K562 (cell line): Measurements from ENCODE around the gene CFAP20DC. TPM values are rescaled to one million over a fixed set of nuclear protein-coding genes. Genes with fewer than 3 reads are reported as not detected.

Experiments
- ATAC-seq: fragments of 200-7000 bp; cut with Tn5 transposase; 3 replicates; pipeline ENCODE4 v1.9.1; 2020; ENCODE audit warnings: moderate library complexity
- BruUV-seq: library from RNA; stranded (reverse); fragments of 400-500 nt; replicated peaks from 2 replicates; lab custom pipeline; 2021; lab: Mats Ljungman, UMichigan
- CTCF ChIA-PET: fragments of 300-600 bp; formaldehyde crosslinking; extraction: SDS; loops from one replicate; lab custom pipeline; 2021; ENCODE audit warnings: low intra/inter-chr PET ratio; lab: Yijun Ruan, JAX
- POLR2A ChIA-PET: fragments of 300-600, 350-650 bp; sonication (Branson Sonifier 250); formaldehyde crosslinking; extraction: SDS; loops from one replicate; lab custom pipeline; 2021; ENCODE audit warnings: antibody characterized with exemption, inconsistent platforms; lab: Yijun Ruan, JAX
- DNase-seq, 4 experiments: peaks; one replicate each; pipeline versions ENCODE4 v3.0.0 to v3.0.0-alpha.2; 2011 to 2018; ENCODE audit warnings: low spot score in 3 of 4, mixed read lengths in 3 of 4; ENCODE audit errors: extremely low read depth in 1 of 4
- FAIRE-seq: peaks from 2 replicates; lab custom pipeline; 2011; peaks lifted over from hg19 to GRCh38; lab: Jason Lieb, UNC
- H2AFZ ChIP-seq: 2 replicates; pipeline ENCODE4 v1.6.0; 2011; ENCODE audit warnings: low read depth, low read length, control low read depth, inconsistent platforms
- H3K27ac ChIP-seq: fragments of 200-600 bp; 3 replicates; pipeline ENCODE4 v1.8.0; 2011; ENCODE audit warnings: low read depth, mild to moderate bottlenecking, control low read depth, inconsistent platforms, low read length, moderate library complexity, mixed read lengths; ENCODE audit errors: extremely low read depth
- H3K27me3 ChIP-seq, 2 experiments: fragments of 300-600 bp in 1 of 2; 2 replicates in 1 of 2; 3 replicates in 1 of 2; pipeline versions ENCODE4 v1.6.0 to v1.8.0; 2011; ENCODE audit warnings: inconsistent platforms in 2 of 2, low read length in 2 of 2, mild to moderate bottlenecking in 1 of 2, mixed read lengths in 1 of 2, moderate library complexity in 1 of 2; ENCODE audit not compliant: control insufficient read depth in 2 of 2, insufficient read depth in 2 of 2
- H3K36me3 ChIP-seq: fragments of 300-600 bp; 3 replicates; pipeline ENCODE4 v1.8.0; 2011; ENCODE audit warnings: mild to moderate bottlenecking, low read length, inconsistent platforms; ENCODE audit not compliant: control insufficient read depth, insufficient read depth
- H3K4me1 ChIP-seq, 2 experiments: fragments of 200-600 bp in 1 of 2; replicated peaks in 1 of 2; 2 replicates in 1 of 2; 3 replicates in 1 of 2; pipeline versions ENCODE4 v1.5.1 to v1.8.0; 2011; ENCODE audit warnings: inconsistent platforms in 2 of 2, low read length in 2 of 2, mild to moderate bottlenecking in 1 of 2, mixed read lengths in 1 of 2, moderate library complexity in 1 of 2; ENCODE audit not compliant: control insufficient read depth in 2 of 2, insufficient read depth in 2 of 2
- H3K4me2 ChIP-seq: 2 replicates; pipeline ENCODE4 v1.6.1; 2011; ENCODE audit warnings: low read length, control low read depth, inconsistent platforms, mixed read lengths; ENCODE audit not compliant: insufficient read depth
- H3K4me3 ChIP-seq: fragments of 200-600 bp; sonication (generic), shearing (Covaris generic); 2 replicates; pipeline ENCODE4 v1.5.1; 2016; ENCODE audit warnings: control low read depth, inconsistent platforms
- H3K79me2 ChIP-seq: fragments of 200-600 bp; 3 replicates; pipeline ENCODE4 v1.8.0; 2011; ENCODE audit warnings: low read length, inconsistent platforms; ENCODE audit not compliant: control insufficient read depth, insufficient read depth
- H3K9ac ChIP-seq, 2 experiments: 2 replicates each; pipeline versions ENCODE4 v1.6.0 to v1.6.1; 2011; ENCODE audit warnings: low read depth in 2 of 2, low read length in 2 of 2, control low read depth in 1 of 2, inconsistent platforms in 1 of 2, mild to moderate bottlenecking in 1 of 2, mixed read lengths in 1 of 2; ENCODE audit not compliant: insufficient read depth in 1 of 2
- H3K9me1 ChIP-seq: one replicate; pipeline ENCODE4 v1.6.0; 2011; ENCODE audit warnings: inconsistent platforms, mild to moderate bottlenecking, low read length, moderate library complexity; ENCODE audit not compliant: control insufficient read depth, insufficient read depth
- H3K9me3 ChIP-seq: replicated peaks from 2 replicates; pipeline ENCODE4 v1.5.1; 2011; ENCODE audit warnings: low read depth, low read length, inconsistent platforms; ENCODE audit not compliant: control insufficient read depth, insufficient read depth
- H4K20me1 ChIP-seq: replicated peaks from 2 replicates; pipeline ENCODE4 v1.6.1; 2011; ENCODE audit warnings: low read length, inconsistent platforms, mixed read lengths; ENCODE audit not compliant: control insufficient read depth, insufficient read depth
- ASH1L ChIP-seq: fragments of 450-650 bp; IDR thresholded peaks from 2 replicates; pipeline ENCODE4 v1.6.1; 2018; ENCODE audit warnings: borderline replicate concordance, mild to moderate bottlenecking, low read depth; ENCODE audit not compliant: partially characterized antibody
- HOXB6 ChIP-seq: fragments of 250-450 bp; sonication (Bioruptor Pico); IDR thresholded peaks from 2 replicates; pipeline ENCODE4 v1.5.1; 2022; ENCODE audit warnings: mild to moderate bottlenecking, borderline replicate concordance
- KDM4B ChIP-seq, 2 experiments: fragments of 450-650 bp in 1 of 2; sonication (generic) in 1 of 2; IDR thresholded peaks; 2 replicates each; pipeline ENCODE4 v1.6.1; 2016 to 2017; ENCODE audit warnings: borderline replicate concordance in 2 of 2, antibody characterized with exemption in 1 of 2, low read depth in 1 of 2, mild to moderate bottlenecking in 1 of 2
- KHSRP ChIP-seq: fragments of 450-650 bp; IDR thresholded peaks from 2 replicates; pipeline ENCODE4 v1.6.1; 2017
- PURB ChIP-seq: sonication (generic); formaldehyde crosslinking; IDR thresholded peaks from 2 replicates; pipeline ENCODE4 v1.9.0; 2021; ENCODE audit warnings: low read depth, mild to moderate bottlenecking, missing genetic modification reagents
- TCFL5 ChIP-seq: fragments of 250-450 bp; sonication (Bioruptor Pico); conservative IDR thresholded peaks from 2 replicates; pipeline ENCODE4 v1.6.1; 2021; ENCODE audit warnings: mild to moderate bottlenecking, moderate library complexity, matching md5 sums
- TSC22D4 ChIP-seq: fragments of 450-650 bp; IDR thresholded peaks from 2 replicates; pipeline ENCODE4 v1.6.1; 2016; ENCODE audit warnings: missing genetic modification characterization, missing biosample characterization, control low read depth
- ZNF121 ChIP-seq: sonication (generic); formaldehyde crosslinking; conservative IDR thresholded peaks from 2 replicates; pipeline ENCODE4 v1.8.0; 2022; ENCODE audit warnings: missing genetic modification reagents
- ZNF316 ChIP-seq: fragments of 450-650 bp; IDR thresholded peaks from 2 replicates; pipeline ENCODE4 v1.6.1; 2016
- ZNF41 ChIP-seq: fragments of 250-450 bp; sonication (Bioruptor Pico); conservative IDR thresholded peaks from 2 replicates; pipeline ENCODE4 v1.4.0; 2020; ENCODE audit warnings: mild to moderate bottlenecking
- ZNF668 ChIP-seq: fragments of 250-450 bp; sonication (Bioruptor Pico); IDR thresholded peaks from 2 replicates; pipeline ENCODE4 v1.8.0; 2022; ENCODE audit warnings: mild to moderate bottlenecking, inconsistent platforms
- ZNF696 ChIP-seq: fragments of 250-450 bp; sonication (Bioruptor Pico); conservative IDR thresholded peaks from 2 replicates; pipeline ENCODE4 v1.4.0; 2020; ENCODE audit warnings: mild to moderate bottlenecking, moderate library complexity
- ZNF778 ChIP-seq: fragments of 450-650 bp; formaldehyde crosslinking; IDR thresholded peaks from 2 replicates; pipeline ENCODE4 v1.4.0; 2020; ENCODE audit warnings: mild to moderate bottlenecking, moderate library complexity
- in situ Hi-C: fragments of 300-500 bp; cut with MboI; formaldehyde crosslinking; loops from 4 replicates; pipeline ENCODE4 v1.15.0; 2018; ENCODE audit warnings: inconsistent platforms, mixed read lengths
- intact Hi-C: fragments of 100-400 bp; cut with micrococcal nuclease; formaldehyde crosslinking; loops from 2 replicates; pipeline ENCODE4 v1.14.2; 2022
- polyA plus RNA-seq, 8 experiments: library from polyadenylated mRNA; depleted of rRNA in 4 of 8; stranded (reverse) in 5 of 8; unstranded in 3 of 8; fragments of >200 nt; fragmentation: Nextera tagmentation in 2 of 8; fragmentation: Illumina TruSeq in 1 of 8; extraction: Ambion mirVana in 2 of 8; extraction: Trizol in 1 of 8; gene quantifications; 2 replicates each; pipeline versions ENCODE4 v1.2.1 to v1.2.3, GENCODE V29; 2011 to 2014; ENCODE audit warnings: inconsistent platforms in 1 of 8, missing spikeins in 1 of 8
- total RNA-seq, 7 experiments: library from RNA; depleted of rRNA in 6 of 7; stranded (reverse); fragments of >200 nt in 6 of 7; fragmentation: Illumina TruSeq in 2 of 7; extraction: Trizol in 2 of 7; gene quantifications; 2 replicates each; pipeline versions ENCODE4 v1.2.1 to v1.2.3, GENCODE V29; 2011 to 2021; ENCODE audit warnings: low replicate concordance in 1 of 7
- TF ChIP-seq, protein P1 (sequence below): IDR thresholded peaks from 2 replicates; pipeline ENCODE4 v1.6.1; 2011; ENCODE audit not compliant: insufficient read length; ENCODE audit errors: extremely low read depth
- TF ChIP-seq, protein P2 (sequence below): sonication (generic); IDR thresholded peaks from 2 replicates; pipeline ENCODE4 v1.6.1; 2016
- TF ChIP-seq, protein P3 (sequence below): fragments of 250-450 bp; sonication (Bioruptor Pico); IDR thresholded peaks from 2 replicates; pipeline ENCODE4 v1.8.0; 2021; ENCODE audit warnings: moderate library complexity, mild to moderate bottlenecking, inconsistent platforms

Gene CFAP20DC
- total and polyA plus RNA-seq, 9 of the 15 experiments (the other 6 are each of a cell fraction or from before 2014, with no cell fraction given) = 1.6 to 5.9 (median 4.6) TPM

DNA sequence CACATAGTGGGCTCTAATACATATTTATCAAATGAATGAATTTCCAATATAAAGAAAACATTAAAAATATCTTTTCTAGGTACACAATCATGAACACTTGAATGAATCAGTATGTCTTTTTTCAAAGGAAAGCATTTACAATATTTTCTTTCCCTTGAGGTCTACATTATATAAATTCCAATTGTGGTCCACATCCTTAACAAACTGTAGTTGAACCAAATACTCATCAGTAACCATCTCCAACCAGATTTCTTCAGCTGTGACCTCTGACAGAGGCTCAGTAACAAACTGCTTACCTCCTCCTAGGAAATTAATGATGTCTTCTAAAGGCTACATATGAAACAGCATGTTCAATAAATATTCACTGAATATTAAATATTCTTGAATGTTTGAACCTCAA, 58.8 kb downstream of the CFAP20DC start:
- in situ Hi-C loops = no loop called here
- CTCF ChIA-PET = no interaction called here
- TF ChIP-seq TSC22D4 (tag) (no peak), TCFL5 (CRISPR knock-in tag) (no peak), HOXB6 (CRISPR knock-in tag) (no peak)
- Histone ChIP-seq H3K27ac (no peak overlapping the region), H3K9ac (no peak overlapping the region), H4K20me1 (no peaks in the 10 kb centered on the region), H2AFZ (no peak overlapping the region), H3K4me2 (no peak overlapping the region), H3K4me3 (no peak overlapping the region), H3K9me3 (no peaks in the 10 kb centered on the region), H3K27me3 (no peaks in the 10 kb centered on the region), H3K9me1 (no peaks in the 10 kb centered on the region), H3K4me1 (no peaks in the 10 kb centered on the region), H3K79me2 (no peaks in the 10 kb centered on the region), H3K36me3 (no peaks in the 10 kb centered on the region)
- no peak for ATAC-seq
- POLR2A ChIA-PET = no interaction called here
- no peak for DNase-seq
- no TSS peak for BruUV-seq
- intact Hi-C loops = loop anchor here (5.0 kb wide), 1 partner anchor 221 kb away; no protein-coding TSS in a partner anchor
- no peak for FAIRE-seq

DNA sequence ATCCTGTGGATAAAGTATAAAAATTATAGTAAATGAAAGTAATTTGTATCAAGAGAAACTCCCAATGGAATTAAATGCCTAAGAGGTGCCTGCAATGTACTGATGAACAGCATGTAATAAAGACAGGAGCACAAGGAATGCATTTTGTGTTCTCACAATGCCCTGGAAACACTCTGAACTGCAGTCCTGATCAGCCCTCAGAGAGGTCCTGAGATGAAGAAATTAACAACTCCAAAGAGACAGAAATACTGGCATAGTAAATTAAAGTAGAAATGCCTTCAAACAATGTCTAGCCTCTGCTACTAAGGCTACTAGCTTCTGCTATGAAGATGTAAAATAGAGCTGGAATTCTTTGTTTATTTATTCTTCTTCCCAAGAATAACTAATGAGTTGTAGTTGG, 59.9 kb downstream of the CFAP20DC start:
- ATAC-seq (no peak), FAIRE-seq (no peak), DNase-seq (no peak)
- Histone ChIP-seq H3K79me2 (no peaks in the 10 kb centered on the region), H3K9ac (no peak overlapping the region), H3K9me3 (no peaks in the 10 kb centered on the region), H3K27ac (no peak overlapping the region), H2AFZ (no peak overlapping the region), H3K4me3 (no peak overlapping the region), H3K4me1 (no peaks in the 10 kb centered on the region), H3K27me3 (no peaks in the 10 kb centered on the region), H3K4me2 (no peak overlapping the region), H4K20me1 (no peaks in the 10 kb centered on the region), H3K9me1 (no peaks in the 10 kb centered on the region), H3K36me3 (no peaks in the 10 kb centered on the region)
- in situ Hi-C loops (no loop called here), intact Hi-C loops (loop anchor here (5.0 kb wide), 1 partner anchor 222 kb away; no protein-coding TSS in a partner anchor)
- no TSS peak for BruUV-seq
- POLR2A ChIA-PET = no interaction called here
- CTCF ChIA-PET = no interaction called here
- TF ChIP-seq ZNF668 (CRISPR knock-in tag) (no peak), ZNF696 (CRISPR knock-in tag) (no peak), KDM4B (IDR thresholded peaks at IDR 0.05; ENCODE audit: borderline replicate concordance in 2 of 2, low read depth in 1 of 2) (no peak), ZNF316 (no peak), ASH1L (no peak), ZNF41 (CRISPR knock-in tag) (no peak), ZNF778 (no peak), PURB (no peak), ZNF121 (CRISPR knock-in tag) (no peak), KHSRP (no peak)
- TF ChIP-seq, protein P1, sequence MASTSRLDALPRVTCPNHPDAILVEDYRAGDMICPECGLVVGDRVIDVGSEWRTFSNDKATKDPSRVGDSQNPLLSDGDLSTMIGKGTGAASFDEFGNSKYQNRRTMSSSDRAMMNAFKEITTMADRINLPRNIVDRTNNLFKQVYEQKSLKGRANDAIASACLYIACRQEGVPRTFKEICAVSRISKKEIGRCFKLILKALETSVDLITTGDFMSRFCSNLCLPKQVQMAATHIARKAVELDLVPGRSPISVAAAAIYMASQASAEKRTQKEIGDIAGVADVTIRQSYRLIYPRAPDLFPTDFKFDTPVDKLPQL = no peak
- TF ChIP-seq, protein P2, sequence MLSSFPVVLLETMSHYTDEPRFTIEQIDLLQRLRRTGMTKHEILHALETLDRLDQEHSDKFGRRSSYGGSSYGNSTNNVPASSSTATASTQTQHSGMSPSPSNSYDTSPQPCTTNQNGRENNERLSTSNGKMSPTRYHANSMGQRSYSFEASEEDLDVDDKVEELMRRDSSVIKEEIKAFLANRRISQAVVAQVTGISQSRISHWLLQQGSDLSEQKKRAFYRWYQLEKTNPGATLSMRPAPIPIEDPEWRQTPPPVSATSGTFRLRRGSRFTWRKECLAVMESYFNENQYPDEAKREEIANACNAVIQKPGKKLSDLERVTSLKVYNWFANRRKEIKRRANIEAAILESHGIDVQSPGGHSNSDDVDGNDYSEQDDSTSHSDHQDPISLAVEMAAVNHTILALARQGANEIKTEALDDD = no peak
- TF ChIP-seq, protein P3, sequence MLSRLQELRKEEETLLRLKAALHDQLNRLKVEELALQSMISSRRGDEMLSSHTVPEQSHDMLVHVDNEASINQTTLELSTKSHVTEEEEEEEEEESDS = no peak
